HepG2 (cell line): ENCODE data around the gene TMEM266. TPM values are rescaled to one million over a fixed set of nuclear protein-coding genes. Genes with fewer than 3 reads are reported as not detected.

Experiments
- ATAC-seq: fragments of 200-7000 bp; cut with Tn5 transposase; 3 replicates; pipeline ENCODE4 v1.9.1; 2020; ENCODE audit warnings: mild to moderate bottlenecking, moderate library complexity
- BruUV-seq: library from RNA; stranded (reverse); fragments of 400-500 nt; replicated peaks from 2 replicates; lab custom pipeline; 2021; lab: Mats Ljungman, UMichigan
- CTCF ChIA-PET: fragments of 300-600 bp; formaldehyde crosslinking; extraction: SDS; loops from one replicate; lab custom pipeline; 2021; ENCODE audit warnings: low total read pairs, inconsistent platforms, low intra/inter-chr PET ratio; lab: Yijun Ruan, JAX
- POLR2A ChIA-PET: fragments of 350-600 bp; sonication (Branson Sonifier 250); formaldehyde crosslinking; loops from one replicate; lab custom pipeline; 2020; ENCODE audit warnings: antibody characterized with exemption, inconsistent platforms; lab: Yijun Ruan, JAX
- DNase-seq: peaks from one replicate; pipeline ENCODE4 v3.0.0-alpha.2; 2015; ENCODE audit warnings: low spot score
- FAIRE-seq: peaks from 3 replicates; lab custom pipeline; 2011; peaks lifted over from hg19 to GRCh38; lab: Jason Lieb, UNC
- H2AFZ ChIP-seq: one replicate; pipeline ENCODE4 v1.6.1; 2011; ENCODE audit warnings: low read length, inconsistent platforms
- H3K27ac ChIP-seq: fragments of 300-600 bp; 3 replicates; pipeline ENCODE4 v1.8.0; 2011; ENCODE audit warnings: mixed run types, mild to moderate bottlenecking, mixed read lengths, low read length, inconsistent platforms; ENCODE audit not compliant: insufficient read depth; ENCODE audit errors: extremely low read length
- H3K27me3 ChIP-seq, 2 experiments: fragments of 200-600 bp in 1 of 2; 2 replicates in 1 of 2; 3 replicates in 1 of 2; pipeline versions ENCODE4 v1.6.0 to v1.8.0; 2011; ENCODE audit warnings: low read length in 2 of 2, mild to moderate bottlenecking in 2 of 2, moderate library complexity in 2 of 2, inconsistent platforms in 1 of 2; ENCODE audit not compliant: insufficient read depth in 2 of 2, control insufficient read depth in 1 of 2
- H3K36me3 ChIP-seq, 2 experiments: fragments of 200-600 bp in 1 of 2; replicated peaks in 1 of 2; 2 replicates in 1 of 2; 3 replicates in 1 of 2; pipeline versions ENCODE4 v1.5.1 to v1.8.0; 2011; ENCODE audit warnings: low read length in 2 of 2, inconsistent platforms in 1 of 2; ENCODE audit not compliant: insufficient read depth in 2 of 2, control insufficient read depth in 1 of 2
- H3K4me1 ChIP-seq: 2 replicates; pipeline ENCODE4 v1.5.1; 2012; ENCODE audit warnings: low read length, inconsistent platforms; ENCODE audit not compliant: insufficient read depth
- H3K4me2 ChIP-seq: 2 replicates; pipeline ENCODE4 v1.6.0; 2011; ENCODE audit warnings: low read depth, low read length, inconsistent platforms
- H3K4me3 ChIP-seq, 3 experiments: fragments of 200-600 bp in 1 of 3; sonication (generic), shearing (Covaris generic) in 1 of 3; replicated peaks in 1 of 3; 2 replicates each; pipeline ENCODE4 v1.5.1; 2011 to 2016; ENCODE audit warnings: low read length in 3 of 3, inconsistent platforms in 2 of 3, low read depth in 2 of 3, mild to moderate bottlenecking in 2 of 3, control low read depth in 1 of 3, mixed read lengths in 1 of 3; ENCODE audit not compliant: insufficient read depth in 1 of 3
- H3K79me2 ChIP-seq: one replicate; pipeline ENCODE4 v1.6.1; 2011; ENCODE audit warnings: low read length, inconsistent platforms; ENCODE audit not compliant: insufficient read depth
- H3K9ac ChIP-seq: 2 replicates; pipeline ENCODE4 v1.6.0; 2011; ENCODE audit warnings: mild to moderate bottlenecking, low read depth, low read length, inconsistent platforms; ENCODE audit not compliant: insufficient read depth
- H3K9me3 ChIP-seq: 2 replicates; pipeline ENCODE4 v1.5.1; 2012; ENCODE audit warnings: mild to moderate bottlenecking, low read length
- H4K20me1 ChIP-seq: 2 replicates; pipeline ENCODE4 v1.6.0; 2011; ENCODE audit warnings: inconsistent platforms, mild to moderate bottlenecking, low read length, moderate library complexity; ENCODE audit not compliant: insufficient read depth
- ETV5 ChIP-seq: IDR thresholded peaks from 2 replicates; pipeline ENCODE4 v1.6.1; 2018; ENCODE audit warnings: missing biosample characterization, missing genetic modification reagents, inconsistent platforms, borderline replicate concordance
- FOSL1 ChIP-seq: sonication (generic); formaldehyde crosslinking; IDR thresholded peaks from 2 replicates; pipeline ENCODE4 v1.9.0; 2021; ENCODE audit warnings: missing genetic modification reagents, borderline replicate concordance
- FOXC1 ChIP-seq: sonication (generic); formaldehyde crosslinking; IDR thresholded peaks from 2 replicates; pipeline ENCODE4 v1.8.0; 2022; ENCODE audit warnings: mild to moderate bottlenecking, missing genetic modification reagents, borderline replicate concordance
- KLF6 ChIP-seq: IDR thresholded peaks from 2 replicates; pipeline ENCODE4 v1.8.0; 2016; ENCODE audit warnings: missing biosample characterization, missing genetic modification reagents
- MTA1 ChIP-seq: sonication (generic); formaldehyde crosslinking; IDR thresholded peaks from 2 replicates; pipeline ENCODE4 v1.4.0; 2020; ENCODE audit warnings: missing genetic modification reagents, mild to moderate bottlenecking, borderline replicate concordance
- MYC ChIP-seq: sonication (generic); formaldehyde crosslinking; IDR thresholded peaks from 2 replicates; pipeline ENCODE4 v1.9.0; 2021; ENCODE audit warnings: missing genetic modification reagents, borderline replicate concordance
- PPARG ChIP-seq: conservative IDR thresholded peaks from 2 replicates; pipeline ENCODE4 v1.6.1; 2016; ENCODE audit warnings: missing biosample characterization, missing genetic modification reagents
- SETDB1 ChIP-seq: sonication (generic); formaldehyde crosslinking; IDR thresholded peaks from 2 replicates; pipeline ENCODE4 v1.5.1; 2020; ENCODE audit warnings: missing genetic modification reagents, mild to moderate bottlenecking, borderline replicate concordance
- SP1 ChIP-seq, 2 experiments: fragments of 450-650 bp in 1 of 2; sonication (generic) in 1 of 2; formaldehyde crosslinking in 1 of 2; IDR thresholded peaks; 2 replicates each; pipeline versions ENCODE4 v1.4.0 to v1.6.1; 2016 to 2020; ENCODE audit warnings: missing genetic modification reagents in 1 of 2
- STAT5B ChIP-seq: sonication (generic); formaldehyde crosslinking; IDR thresholded peaks from 2 replicates; pipeline ENCODE4 v1.4.0; 2020; ENCODE audit warnings: missing genetic modification reagents
- ZBTB7B ChIP-seq: sonication (generic); formaldehyde crosslinking; IDR thresholded peaks from 2 replicates; pipeline ENCODE4 v1.4.0; 2020; ENCODE audit warnings: missing genetic modification reagents
- ZNF335 ChIP-seq: sonication (generic); formaldehyde crosslinking; IDR thresholded peaks from 2 replicates; pipeline ENCODE4 v1.4.0; 2020; ENCODE audit warnings: missing genetic modification reagents
- ZNF414 ChIP-seq: sonication (generic); formaldehyde crosslinking; IDR thresholded peaks from 2 replicates; pipeline ENCODE4 v1.5.0; 2020; ENCODE audit warnings: missing genetic modification reagents
- ZNF660 ChIP-seq: sonication (generic); formaldehyde crosslinking; IDR thresholded peaks from 2 replicates; pipeline ENCODE4 v1.5.1; 2020; ENCODE audit warnings: mild to moderate bottlenecking, low read depth, missing genetic modification reagents, borderline replicate concordance
- WGBS: methylation state at CpG from one replicate; pipeline ENCODE4 v1.1.6; 2017; ENCODE audit warnings: low lambda C conversion rate; 5-methylcytosine and 5-hydroxymethylcytosine counted together
- in situ Hi-C: cut with HindIII; loops from 2 replicates; pipeline ENCODE4 v1.10.0; 2017; ENCODE audit warnings: low pct_unique_long_range_greater_than_20kb; ENCODE audit not compliant: extremely low pct_ligation_motif_present
- intact Hi-C: fragments of 100-400 bp; cut with micrococcal nuclease; formaldehyde crosslinking; loops from one replicate; pipeline ENCODE4 v1.10.0; 2022; ENCODE audit not compliant: unreplicated experiment
- polyA plus RNA-seq, 8 experiments: library from polyadenylated mRNA; depleted of rRNA in 3 of 8; stranded (reverse) in 7 of 8; unstranded in 1 of 8; fragments of >200 nt; fragmentation: Illumina TruSeq in 4 of 8; extraction: Trizol in 4 of 8; gene quantifications; 2 replicates each; pipeline versions ENCODE4 v1.2.1 to v1.2.3, GENCODE V29; 2011 to 2016; ENCODE audit warnings: low read depth in 4 of 8, missing spikeins in 1 of 8, mixed read lengths in 1 of 8; ENCODE audit not compliant: insufficient read depth in 1 of 8
- total RNA-seq, 5 experiments: library from RNA; depleted of rRNA; stranded (reverse); fragments of >200 nt; fragmentation: Illumina TruSeq; extraction: Trizol; gene quantifications; 2 replicates each; pipeline ENCODE4 v1.2.3, GENCODE V29; 2016; ENCODE audit warnings: low read depth in 1 of 5
- TF ChIP-seq, protein P1 (sequence below): IDR thresholded peaks from 2 replicates; pipeline ENCODE4 v1.6.1; 2016
- TF ChIP-seq, protein P2 (sequence below): sonication (generic); formaldehyde crosslinking; conservative IDR thresholded peaks from 2 replicates; pipeline ENCODE4 v1.4.0; 2020; ENCODE audit warnings: mild to moderate bottlenecking, missing genetic modification reagents, moderate library complexity

TMEM266 gene
- total and polyA plus RNA-seq, 2 of the 13 experiments (the other 11 are each of a cell fraction or from before 2014, with no cell fraction given) = 0.04 TPM; not detected in 1

DNA sequence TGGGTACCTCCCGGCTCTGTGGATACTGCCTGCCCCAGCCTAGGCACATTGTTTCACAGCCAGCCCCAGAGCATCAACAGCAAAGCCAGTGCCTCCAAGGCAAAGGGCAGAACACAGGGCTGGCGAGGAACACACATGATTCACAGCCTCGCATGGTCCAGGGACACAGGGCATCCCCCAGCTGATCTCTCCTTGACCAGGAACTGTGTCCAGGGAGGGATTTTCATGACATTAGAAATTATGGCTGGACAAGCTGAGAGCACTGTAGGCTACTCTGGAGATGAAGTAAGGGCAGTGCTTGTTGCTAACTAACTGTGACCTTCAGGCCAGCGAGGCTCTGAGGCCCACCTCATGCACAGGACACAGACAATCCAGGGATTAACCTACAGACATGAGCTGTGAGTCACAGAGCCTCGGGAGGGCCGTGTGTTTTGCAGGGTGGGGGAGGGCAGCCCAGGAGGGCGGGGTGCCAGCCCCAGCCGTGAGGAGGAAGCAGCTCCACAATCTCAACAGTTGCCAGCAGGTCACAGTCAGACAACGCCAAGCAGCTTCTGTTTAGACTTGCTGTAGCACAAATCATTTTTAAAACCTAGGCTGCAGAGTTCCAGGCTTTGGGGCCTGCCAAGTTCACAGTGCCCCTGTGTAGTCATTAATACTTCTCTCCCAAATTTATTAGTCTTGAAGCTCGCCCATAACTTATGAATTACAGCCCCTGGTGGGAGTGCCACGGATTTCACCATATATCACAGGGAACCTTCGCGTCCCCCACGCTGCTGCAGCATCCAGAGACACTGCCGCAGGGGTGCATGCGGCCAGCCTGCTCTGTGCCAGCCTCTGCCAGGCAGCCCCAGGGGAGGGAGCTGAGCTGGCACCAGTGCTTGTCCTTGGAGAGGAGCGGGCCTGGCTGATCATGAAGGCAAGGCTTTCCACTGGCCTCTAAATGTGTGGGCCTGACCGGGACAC lies 136.8 kb downstream of the TMEM266 start:
- Histone ChIP-seq H3K79me2 (no peaks in the 10 kb centered on the region), H3K36me3 (no peaks in the 10 kb centered on the region), H3K27me3 (no peaks in the 10 kb centered on the region), H3K9ac (peak overlapping the region; percentile 20), H4K20me1 (no peaks in the 10 kb centered on the region), H3K27ac (peak overlapping the region; percentile 39), H2AFZ (no peak overlapping the region), H3K9me3 (no peaks in the 10 kb centered on the region), H3K4me1 (peaks cover 53% of the 10 kb centered on the region), H3K4me3 (peak overlapping the region in 1 of 3 experiments; percentile 30; a peak in 2 of 6 replicates), H3K4me2 (peak overlapping the region; percentile 57)
- ChIA-PET CTCF (no interaction called here), POLR2A (interaction anchor here (0.9 to 2.5 kb wide), 6 partner anchors 9 to 149 kb away, joined by 3 to 15 read pairs (median 4); partner anchors contain the start of genes ETFA and ISL2)
- intact Hi-C loops (loop anchor here (10.0 kb wide), 1 partner anchor 88 kb away; no protein-coding TSS in a partner anchor), in situ Hi-C loops (loop anchor here (10.0 kb wide), 1 partner anchor 668 kb away; no protein-coding TSS in a partner anchor)
- DNase-seq (peak; percentile 86), ATAC-seq (peak; percentile 78), FAIRE-seq (peak; percentile 89)
- BruUV-seq = no TSS peak
- WGBS = 33% methylated on average over 9 of the region's 18 CpGs
- TF ChIP-seq, protein P1, sequence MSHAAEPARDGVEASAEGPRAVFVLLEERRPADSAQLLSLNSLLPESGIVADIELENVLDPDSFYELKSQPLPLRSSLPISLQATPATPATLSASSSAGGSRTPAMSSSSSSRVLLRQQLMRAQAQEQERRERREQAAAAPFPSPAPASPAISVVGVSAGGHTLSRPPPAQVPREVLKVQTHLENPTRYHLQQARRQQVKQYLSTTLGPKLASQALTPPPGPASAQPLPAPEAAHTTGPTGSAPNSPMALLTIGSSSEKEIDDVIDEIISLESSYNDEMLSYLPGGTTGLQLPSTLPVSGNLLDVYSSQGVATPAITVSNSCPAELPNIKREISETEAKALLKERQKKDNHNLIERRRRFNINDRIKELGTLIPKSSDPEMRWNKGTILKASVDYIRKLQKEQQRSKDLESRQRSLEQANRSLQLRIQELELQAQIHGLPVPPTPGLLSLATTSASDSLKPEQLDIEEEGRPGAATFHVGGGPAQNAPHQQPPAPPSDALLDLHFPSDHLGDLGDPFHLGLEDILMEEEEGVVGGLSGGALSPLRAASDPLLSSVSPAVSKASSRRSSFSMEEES (CRISPR knock-in tag) = peak; percentile 70; the same call in 1 of the 2 replicates
- peak; percentile 55; the same call in 1 of the 2 replicates for TF ChIP-seq MYC (CRISPR knock-in tag)
- no peak for TF ChIP-seq ZNF414 (CRISPR knock-in tag)
- TF ChIP-seq SP1 (IDR thresholded peaks at IDR 0.05) = no peak
- TF ChIP-seq SP1 (CRISPR knock-in tag; IDR thresholded peaks at IDR 0.05) = no peak
- TF ChIP-seq ZNF335 (CRISPR knock-in tag) = no peak
- TF ChIP-seq SETDB1 = no peak
- TF ChIP-seq PPARG (CRISPR knock-in tag) = peak; percentile 62; the same call in 1 of the 2 replicates
- no peak for TF ChIP-seq FOXC1 (CRISPR knock-in tag)
- TF ChIP-seq, protein P2, sequence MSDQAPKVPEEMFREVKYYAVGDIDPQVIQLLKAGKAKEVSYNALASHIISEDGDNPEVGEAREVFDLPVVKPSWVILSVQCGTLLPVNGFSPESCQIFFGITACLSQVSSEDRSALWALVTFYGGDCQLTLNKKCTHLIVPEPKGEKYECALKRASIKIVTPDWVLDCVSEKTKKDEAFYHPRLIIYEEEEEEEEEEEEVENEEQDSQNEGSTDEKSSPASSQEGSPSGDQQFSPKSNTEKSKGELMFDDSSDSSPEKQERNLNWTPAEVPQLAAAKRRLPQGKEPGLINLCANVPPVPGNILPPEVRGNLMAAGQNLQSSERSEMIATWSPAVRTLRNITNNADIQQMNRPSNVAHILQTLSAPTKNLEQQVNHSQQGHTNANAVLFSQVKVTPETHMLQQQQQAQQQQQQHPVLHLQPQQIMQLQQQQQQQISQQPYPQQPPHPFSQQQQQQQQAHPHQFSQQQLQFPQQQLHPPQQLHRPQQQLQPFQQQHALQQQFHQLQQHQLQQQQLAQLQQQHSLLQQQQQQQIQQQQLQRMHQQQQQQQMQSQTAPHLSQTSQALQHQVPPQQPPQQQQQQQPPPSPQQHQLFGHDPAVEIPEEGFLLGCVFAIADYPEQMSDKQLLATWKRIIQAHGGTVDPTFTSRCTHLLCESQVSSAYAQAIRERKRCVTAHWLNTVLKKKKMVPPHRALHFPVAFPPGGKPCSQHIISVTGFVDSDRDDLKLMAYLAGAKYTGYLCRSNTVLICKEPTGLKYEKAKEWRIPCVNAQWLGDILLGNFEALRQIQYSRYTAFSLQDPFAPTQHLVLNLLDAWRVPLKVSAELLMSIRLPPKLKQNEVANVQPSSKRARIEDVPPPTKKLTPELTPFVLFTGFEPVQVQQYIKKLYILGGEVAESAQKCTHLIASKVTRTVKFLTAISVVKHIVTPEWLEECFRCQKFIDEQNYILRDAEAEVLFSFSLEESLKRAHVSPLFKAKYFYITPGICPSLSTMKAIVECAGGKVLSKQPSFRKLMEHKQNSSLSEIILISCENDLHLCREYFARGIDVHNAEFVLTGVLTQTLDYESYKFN (CRISPR knock-in tag) = peak; percentile 72
- TF ChIP-seq ZNF660 = no peak
- 0 out of 2 replicates have a peak, but pooled peaks have one; percentile 51 for TF ChIP-seq KLF6 (CRISPR knock-in tag)
- 0 out of 2 replicates have a peak, but pooled peaks have one; percentile 24 for TF ChIP-seq ETV5 (CRISPR knock-in tag)
- peak; percentile 53; the same call in 1 of the 2 replicates for TF ChIP-seq MTA1 (CRISPR knock-in tag)
- no peak for TF ChIP-seq STAT5B (CRISPR knock-in tag)
- TF ChIP-seq FOSL1 (CRISPR knock-in tag) = no peak
- 0 out of 2 replicates have a peak, but pooled peaks have one; percentile 24 for TF ChIP-seq ZBTB7B
